T-helper 1 cell treated with Interleukin-12 subunit alpha and Interleukin-12 subunit beta and Interleukin-4 antibody, amounts not matched to agents 30 μg/mL and 1 μg/mL, for 36 hours (primary cell): Measurements from ENCODE around the gene RPL27A.
A peak's percentile ranks its signal among the peaks of the same experiment; 100 is the strongest.

Experiments used
- H3K27ac Mint-ChIP-seq: one replicate; pipeline ENCODE4 v1.8.0; 2021; ENCODE audit warnings: mild to moderate bottlenecking, mixed read lengths
- H3K27me3 Mint-ChIP-seq: one replicate; pipeline ENCODE4 v1.8.0; 2021; ENCODE audit warnings: low read depth, mixed read lengths
- H3K36me3 Mint-ChIP-seq: one replicate; pipeline ENCODE4 v1.8.0; 2021; ENCODE audit warnings: low read depth, mixed read lengths
- H3K4me1 Mint-ChIP-seq: one replicate; pipeline ENCODE4 v1.8.0; 2021; ENCODE audit warnings: low read depth, mixed read lengths
- H3K4me3 Mint-ChIP-seq: one replicate; pipeline ENCODE4 v1.8.0; 2021; ENCODE audit warnings: mild to moderate bottlenecking, moderate library complexity, mixed read lengths
- H3K9me3 Mint-ChIP-seq: one replicate; pipeline ENCODE4 v1.8.0; 2021; ENCODE audit warnings: mixed read lengths

Gene RPL27A

GRCh38 chr11:8717876-8718753, 35.5 kb downstream of the RPL27A start:
- no peak overlapping the region for H3K4me3 Mint-ChIP-seq

GRCh38 chr11:8719211-8719649, 36.6 kb downstream of the RPL27A start:
- H3K36me3 Mint-ChIP-seq = no peaks in the 10 kb centered on the region
- peaks cover 3% of the 10 kb centered on the region for H3K4me1 Mint-ChIP-seq
- H3K27me3 Mint-ChIP-seq = peaks cover 3% of the 10 kb centered on the region
- no peak overlapping the region for H3K27ac Mint-ChIP-seq
- no peaks in the 10 kb centered on the region for H3K9me3 Mint-ChIP-seq
- no peak overlapping the region for H3K4me3 Mint-ChIP-seq

More at GRCh38 chr11:8717876-8718753, 35.5 kb downstream of the RPL27A start:
- no peaks in the 10 kb centered on the region for H3K9me3 Mint-ChIP-seq
- H3K36me3 Mint-ChIP-seq = no peaks in the 10 kb centered on the region
- H3K27me3 Mint-ChIP-seq = peaks cover 3% of the 10 kb centered on the region
- H3K27ac Mint-ChIP-seq = no peak overlapping the region
- peaks cover 3% of the 10 kb centered on the region for H3K4me1 Mint-ChIP-seq

GRCh38 chr11:8719721-8720120, 37.1 kb downstream of the RPL27A start:
- H3K4me3 Mint-ChIP-seq = no peak overlapping the region
- peaks cover 3% of the 10 kb centered on the region for H3K4me1 Mint-ChIP-seq
- H3K36me3 Mint-ChIP-seq = no peaks in the 10 kb centered on the region
- peaks cover 3% of the 10 kb centered on the region for H3K27me3 Mint-ChIP-seq
- H3K9me3 Mint-ChIP-seq = no peaks in the 10 kb centered on the region
- H3K27ac Mint-ChIP-seq = no peak overlapping the region

- Mint-ChIP-seq H3K27me3 (peaks cover 3% of the 10 kb centered on the region), H3K4me1 (peaks cover 3% of the 10 kb centered on the region), H3K36me3 (no peaks in the 10 kb centered on the region), H3K27ac (no peak overlapping the region), H3K4me3 (no peak overlapping the region), H3K9me3 (no peaks in the 10 kb centered on the region)
Measured at GRCh38 chr11:8720352-8720751, 37.8 kb downstream of the RPL27A start.

GRCh38 chr11:8720868-8721608, 38.4 kb downstream of the RPL27A start:
- no peaks in the 10 kb centered on the region for H3K36me3 Mint-ChIP-seq
- H3K27ac Mint-ChIP-seq = peak overlapping the region; percentile 45
- peaks cover 3% of the 10 kb centered on the region for H3K4me1 Mint-ChIP-seq
- peaks cover 3% of the 10 kb centered on the region for H3K27me3 Mint-ChIP-seq
- no peaks in the 10 kb centered on the region for H3K9me3 Mint-ChIP-seq
- no peak overlapping the region for H3K4me3 Mint-ChIP-seq

- H3K27ac Mint-ChIP-seq = no peak overlapping the region
Measured at GRCh38 chr11:8721609-8722500, 39.3 kb downstream of the RPL27A start.

GRCh38 chr11:8722809-8723208, 40.2 kb downstream of the RPL27A start:
- H3K27me3 Mint-ChIP-seq = peaks cover 13% of the 10 kb centered on the region
- no peaks in the 10 kb centered on the region for H3K4me1 Mint-ChIP-seq
- no peak overlapping the region for H3K4me3 Mint-ChIP-seq
- H3K27ac Mint-ChIP-seq = no peak overlapping the region
- no peaks in the 10 kb centered on the region for H3K9me3 Mint-ChIP-seq
- no peaks in the 10 kb centered on the region for H3K36me3 Mint-ChIP-seq

More at GRCh38 chr11:8721609-8722500, 39.3 kb downstream of the RPL27A start:
- Mint-ChIP-seq H3K27me3 (peaks cover 7% of the 10 kb centered on the region), H3K4me3 (no peak overlapping the region), H3K9me3 (no peaks in the 10 kb centered on the region), H3K36me3 (no peaks in the 10 kb centered on the region), H3K4me1 (peaks cover 3% of the 10 kb centered on the region)

GRCh38 chr11:8723711-8724110, 41.1 kb downstream of the RPL27A start:
- no peak overlapping the region for H3K4me3 Mint-ChIP-seq
- H3K27ac Mint-ChIP-seq = no peak overlapping the region
- H3K36me3 Mint-ChIP-seq = no peaks in the 10 kb centered on the region
- no peaks in the 10 kb centered on the region for H3K9me3 Mint-ChIP-seq
- H3K27me3 Mint-ChIP-seq = peaks cover 16% of the 10 kb centered on the region
- peaks cover 2% of the 10 kb centered on the region for H3K4me1 Mint-ChIP-seq

- H3K4me3 Mint-ChIP-seq = no peak overlapping the region
Measured at GRCh38 chr11:8724682-8725081, 42.1 kb downstream of the RPL27A start.

GRCh38 chr11:8726395-8726794, 43.8 kb downstream of the RPL27A start:
- Mint-ChIP-seq H3K27me3 (peaks cover 16% of the 10 kb centered on the region), H3K9me3 (no peaks in the 10 kb centered on the region), H3K4me1 (peaks cover 3% of the 10 kb centered on the region), H3K36me3 (no peaks in the 10 kb centered on the region), H3K27ac (no peak overlapping the region), H3K4me3 (no peak overlapping the region)

More at GRCh38 chr11:8724682-8725081, 42.1 kb downstream of the RPL27A start:
- Mint-ChIP-seq H3K9me3 (no peaks in the 10 kb centered on the region), H3K27me3 (peaks cover 16% of the 10 kb centered on the region), H3K27ac (no peak overlapping the region), H3K4me1 (peaks cover 3% of the 10 kb centered on the region), H3K36me3 (no peaks in the 10 kb centered on the region)

GRCh38 chr11:8728563-8728962, 46.0 kb downstream of the RPL27A start:
- no peaks in the 10 kb centered on the region for H3K9me3 Mint-ChIP-seq
- H3K27ac Mint-ChIP-seq = no peak overlapping the region
- H3K4me1 Mint-ChIP-seq = peaks cover 8% of the 10 kb centered on the region
- H3K27me3 Mint-ChIP-seq = peaks cover 12% of the 10 kb centered on the region
- no peaks in the 10 kb centered on the region for H3K36me3 Mint-ChIP-seq
- no peak overlapping the region for H3K4me3 Mint-ChIP-seq

GRCh38 chr11:8729067-8729466, 46.5 kb downstream of the RPL27A start:
- Mint-ChIP-seq H3K36me3 (no peaks in the 10 kb centered on the region), H3K27ac (no peak overlapping the region), H3K27me3 (peaks cover 12% of the 10 kb centered on the region), H3K4me1 (peaks cover 8% of the 10 kb centered on the region), H3K9me3 (no peaks in the 10 kb centered on the region), H3K4me3 (no peak overlapping the region)

GRCh38 chr11:8729837-8730696, 47.5 kb downstream of the RPL27A start:
- Mint-ChIP-seq H3K27ac (no peak overlapping the region), H3K36me3 (no peaks in the 10 kb centered on the region)

More at GRCh38 chr11:8729837-8730696, 47.5 kb downstream of the RPL27A start:
- Mint-ChIP-seq H3K9me3 (no peaks in the 10 kb centered on the region), H3K4me1 (peaks cover 8% of the 10 kb centered on the region), H3K27me3 (peaks cover 12% of the 10 kb centered on the region), H3K4me3 (no peak overlapping the region)
